ENCODE results near the gene SIX2. TPM values are rescaled to one million over a fixed set of nuclear protein-coding genes. Genes with fewer than 3 reads are reported as not detected.
A peak's percentile ranks its signal among the peaks of the same experiment; 100 is the strongest.

The SIX2 gene
- total and polyA plus RNA-seq, 2 donors (not counting 3 experiments of a cell fraction or from before 2014, with no cell fraction given): 0.24 to 0.54 TPM

DNA sequence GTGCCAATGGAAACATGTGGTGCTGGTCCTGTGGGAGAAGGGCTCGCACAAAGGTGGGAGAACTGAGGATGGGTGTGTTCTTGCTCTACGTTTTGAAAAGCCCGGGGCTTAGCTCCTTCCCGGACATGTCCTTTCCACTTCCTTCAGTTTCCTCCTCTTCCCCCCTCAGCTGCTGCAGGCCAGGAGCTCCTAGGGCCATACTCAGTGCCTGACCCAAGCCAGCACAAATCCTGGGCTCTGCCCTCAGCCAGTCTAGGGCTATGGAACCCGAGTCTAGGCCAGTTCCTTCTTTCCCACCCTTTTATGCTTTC is 1.4 kb upstream of the SIX2 start:
- Histone ChIP-seq H3K79me2 (ENCODE audit: control insufficient read depth, insufficient read depth, low read length) (no peaks in the 10 kb centered on the region), H3K4me1 (ENCODE audit: control insufficient read depth, extremely low read depth, insufficient read depth, low read length) (peaks cover 23% of the 10 kb centered on the region), H3K4me3 (replicated peaks in 1 of 3; ENCODE audit: insufficient read depth in 1 of 3, low read depth in 1 of 3, low read length in 3 of 3) (no peak overlapping the region), H3K9me3 (replicated peaks; ENCODE audit: control insufficient read depth, insufficient read depth, low read length) (no peaks in the 10 kb centered on the region), H2AFZ (ENCODE audit: low read depth, low read length) (no peak overlapping the region), H3K27me3 (ENCODE audit: control insufficient read depth in 2 of 2, insufficient read depth in 2 of 2, low read length in 2 of 2) (peaks cover 61 to 84% of the 10 kb centered on the region in 2 experiments), H3K9ac (replicated peaks; ENCODE audit: extremely low read depth, insufficient read depth, low read length) (no peak overlapping the region), H4K20me1 (replicated peaks; ENCODE audit: control insufficient read depth, extremely low read depth, insufficient read depth, low read length) (no peaks in the 10 kb centered on the region), H3K4me2 (ENCODE audit: insufficient read depth, low read length) (peak overlapping the region; percentile 70), H3K36me3 (ENCODE audit: control insufficient read depth in 2 of 2, extremely low read depth in 1 of 2, insufficient read depth in 2 of 2, low read length in 2 of 2) (no peaks in the 10 kb centered on the region), H3K27ac (ENCODE audit: insufficient read depth, low read depth, low read length) (no peak overlapping the region), H3K9me1 (replicated peaks; ENCODE audit: control insufficient read depth, extremely low read depth, insufficient read depth, low read length) (no peaks in the 10 kb centered on the region)
- intact Hi-C loops (cut with micrococcal nuclease) (loop anchor here (5.0 kb wide), 1 partner anchor 157 kb away; no protein-coding TSS in a partner anchor), dilution Hi-C loops (cut with MboI; ENCODE audit: extremely low pct_ligation_motif_present, low sequenced_read_pairs) (no loop called here)
- FAIRE-seq (no peak), DNase-seq (ENCODE audit: low read depth, low spot score) (no peak)
- no TSS peak for BruUV-seq (replicated peaks)
- TF ChIP-seq MYC (IDR thresholded peaks at IDR 0.05; ENCODE audit: low read depth, low read length) (no peak), EZH2 (IDR thresholded peaks at IDR 0.05; ENCODE audit: borderline replicate concordance, low read depth, low read length, severe bottlenecking) (peak; percentile 10)
- ChIA-PET CTCF (interaction anchor here (1.5 to 3.3 kb wide), 3 partner anchors 14 to 483 kb away, joined by 7 to 13 read pairs (median 10); no protein-coding TSS in a partner anchor), POLR2A (no interaction called here)

DNA sequence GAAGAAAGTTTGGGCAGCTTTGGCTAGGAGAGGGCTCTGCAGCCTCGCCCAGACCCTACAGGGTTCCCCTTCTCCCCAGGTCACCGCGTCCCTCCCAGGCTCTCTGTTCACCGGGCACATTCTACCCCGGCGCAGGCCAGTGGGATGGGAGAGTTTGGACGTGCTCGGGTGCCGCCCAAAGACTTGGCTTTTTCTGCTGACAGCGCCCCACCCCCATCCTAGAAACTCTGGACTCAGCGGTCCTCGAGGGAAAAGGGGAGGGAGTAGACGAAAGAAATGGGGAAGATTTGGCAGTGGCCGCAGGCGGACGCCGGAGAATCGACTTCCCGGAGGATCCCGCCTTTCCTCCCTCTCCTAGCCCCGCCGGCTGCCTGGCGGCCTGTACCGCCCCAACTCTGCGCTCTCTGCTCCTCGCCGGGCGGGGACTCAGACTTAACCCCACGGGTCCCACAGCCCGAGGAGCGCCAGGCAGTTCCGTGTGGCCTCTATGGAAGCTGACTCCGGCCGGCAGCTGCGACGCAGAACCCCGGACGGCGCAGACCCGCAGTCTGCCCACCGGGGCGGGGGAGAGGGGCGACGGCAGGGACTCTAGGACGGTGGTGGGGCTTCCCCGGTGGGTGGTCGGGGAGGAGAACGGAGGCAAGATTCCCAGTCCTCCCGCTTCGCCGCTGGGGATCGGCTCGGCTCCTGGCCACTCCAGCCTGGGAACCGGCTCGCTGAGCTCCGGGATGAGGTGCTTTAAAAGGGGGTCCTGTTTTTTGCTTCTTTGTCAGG is 863 bp upstream of the SIX2 start:
- POLR2A ChIA-PET: no interaction called here
- no peaks in the 10 kb centered on the region for H4K20me1 ChIP-seq (replicated peaks; ENCODE audit: control insufficient read depth, extremely low read depth, insufficient read depth, low read length)
- no peaks in the 10 kb centered on the region for H3K9me3 ChIP-seq (replicated peaks; ENCODE audit: control insufficient read depth, insufficient read depth, low read length)
- peak overlapping the region; percentile 15 to 48 (median 38) for H3K4me3 ChIP-seq (replicated peaks in 1 of 3; ENCODE audit: insufficient read depth in 1 of 3, low read depth in 1 of 3, low read length in 3 of 3)
- H3K9me1 ChIP-seq (replicated peaks; ENCODE audit: control insufficient read depth, extremely low read depth, insufficient read depth, low read length): no peaks in the 10 kb centered on the region
- no peak for TF ChIP-seq MYC (IDR thresholded peaks at IDR 0.05; ENCODE audit: low read depth, low read length)
- TF ChIP-seq EZH2 (IDR thresholded peaks at IDR 0.05; ENCODE audit: borderline replicate concordance, low read depth, low read length, severe bottlenecking): peak; percentile 64
- no peak overlapping the region for H3K27ac ChIP-seq (ENCODE audit: insufficient read depth, low read depth, low read length)
- H3K27me3 ChIP-seq (ENCODE audit: control insufficient read depth in 2 of 2, insufficient read depth in 2 of 2, low read length in 2 of 2): peaks cover 62 to 85% of the 10 kb centered on the region in 2 experiments
- dilution Hi-C loops (cut with MboI; ENCODE audit: extremely low pct_ligation_motif_present, low sequenced_read_pairs): no loop called here
- DNase-seq (ENCODE audit: low read depth, low spot score): peak; percentile 37
- no peaks in the 10 kb centered on the region for H3K36me3 ChIP-seq (ENCODE audit: control insufficient read depth in 2 of 2, extremely low read depth in 1 of 2, insufficient read depth in 2 of 2, low read length in 2 of 2)
- peak; percentile 75 for FAIRE-seq
- intact Hi-C loops (cut with micrococcal nuclease): loop anchor here (1.0 to 5.0 kb wide), 3 partner anchors 15 to 342 kb away; no protein-coding TSS in a partner anchor
- peak overlapping the region; percentile 97 for H2AFZ ChIP-seq (ENCODE audit: low read depth, low read length)
- peak overlapping the region; percentile 13 for H3K9ac ChIP-seq (replicated peaks; ENCODE audit: extremely low read depth, insufficient read depth, low read length)
- H3K4me2 ChIP-seq (ENCODE audit: insufficient read depth, low read length): peak overlapping the region; percentile 70
- peaks cover 23% of the 10 kb centered on the region for H3K4me1 ChIP-seq (ENCODE audit: control insufficient read depth, extremely low read depth, insufficient read depth, low read length)
- no TSS peak for BruUV-seq (replicated peaks)
- no peaks in the 10 kb centered on the region for H3K79me2 ChIP-seq (ENCODE audit: control insufficient read depth, insufficient read depth, low read length)
- CTCF ChIA-PET: interaction anchor here (1.3 to 3.3 kb wide), 4 partner anchors 14 to 484 kb away, joined by 7 to 13 read pairs (median 10); no protein-coding TSS in a partner anchor

Measured in endothelial cell of umbilical vein (primary cell).